HL-60 (cell line): ENCODE measurements around the gene CDH3.

Source experiments
- DNase-seq, 2 experiments: peaks; one replicate each; pipeline ENCODE4 v3.0.0-alpha.2; 2010 to 2020; ENCODE audit warnings: low read depth in 1 of 2, low spot score in 1 of 2
- H3K27ac ChIP-seq: fragments of 250-450 bp; sonication (Bioruptor Pico); replicated peaks from 2 replicates; pipeline ENCODE4 v1.5.1; 2020; ENCODE audit warnings: mild to moderate bottlenecking, moderate library complexity
- H3K27me3 ChIP-seq: fragments of 250-450 bp; sonication (Bioruptor Pico); 2 replicates; pipeline ENCODE4 v1.5.1; 2021; ENCODE audit warnings: mild to moderate bottlenecking, moderate library complexity; ENCODE audit not compliant: insufficient read depth, poor library complexity, severe bottlenecking
- H3K4me3 ChIP-seq: replicated peaks from 2 replicates; pipeline ENCODE4 v1.5.1; 2011; ENCODE audit warnings: mild to moderate bottlenecking, control low read depth, low read length; ENCODE audit not compliant: insufficient read depth
- GABPA ChIP-seq: IDR thresholded peaks from 2 replicates; pipeline ENCODE4 v1.6.1; 2012; ENCODE audit warnings: low read depth
- POLR2AphosphoS5 ChIP-seq: IDR thresholded peaks from 2 replicates; pipeline ENCODE4 v1.6.1; 2012; ENCODE audit warnings: low read depth
- SPI1 ChIP-seq: IDR thresholded peaks from 2 replicates; pipeline ENCODE4 v1.6.1; 2012; ENCODE audit warnings: low read depth, mild to moderate bottlenecking, borderline replicate concordance
- TF ChIP-seq, protein P1 (sequence below): IDR thresholded peaks from one replicate; pipeline ENCODE4 v1.5.1; 2011; ENCODE audit warnings: low read length, control low read depth, inconsistent platforms; ENCODE audit not compliant: insufficient read depth
- TF ChIP-seq, protein P2 (sequence below): IDR thresholded peaks from 2 replicates; pipeline ENCODE4 v1.6.1; 2012; ENCODE audit warnings: low read depth; ENCODE audit not compliant: insufficient replicate concordance

Gene CDH3

DNA sequence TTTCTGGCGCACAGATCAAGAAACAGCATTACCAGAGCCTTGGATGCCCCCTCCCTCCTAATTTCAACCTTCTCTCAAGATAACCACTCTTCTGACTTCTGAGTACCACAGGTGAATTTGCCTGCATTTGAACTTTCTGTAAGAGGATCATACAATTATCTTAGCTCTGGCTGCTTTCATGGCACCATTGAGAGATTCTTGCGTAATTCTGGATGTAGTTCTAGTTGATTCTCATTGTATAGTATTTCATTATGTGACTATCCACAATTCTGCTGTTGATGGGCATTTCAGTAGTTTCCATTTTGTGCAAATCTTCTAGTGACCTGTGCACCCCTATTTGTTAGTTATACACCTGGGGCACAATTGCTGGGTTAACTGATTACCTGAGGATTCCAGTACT, 7.5 kb downstream of the CDH3 start:
- Histone ChIP-seq H3K27ac (no peak overlapping the region), H3K4me3 (no peak overlapping the region), H3K27me3 (peaks cover 5% of the 10 kb centered on the region)
- no peak for DNase-seq
- TF ChIP-seq, protein P1, sequence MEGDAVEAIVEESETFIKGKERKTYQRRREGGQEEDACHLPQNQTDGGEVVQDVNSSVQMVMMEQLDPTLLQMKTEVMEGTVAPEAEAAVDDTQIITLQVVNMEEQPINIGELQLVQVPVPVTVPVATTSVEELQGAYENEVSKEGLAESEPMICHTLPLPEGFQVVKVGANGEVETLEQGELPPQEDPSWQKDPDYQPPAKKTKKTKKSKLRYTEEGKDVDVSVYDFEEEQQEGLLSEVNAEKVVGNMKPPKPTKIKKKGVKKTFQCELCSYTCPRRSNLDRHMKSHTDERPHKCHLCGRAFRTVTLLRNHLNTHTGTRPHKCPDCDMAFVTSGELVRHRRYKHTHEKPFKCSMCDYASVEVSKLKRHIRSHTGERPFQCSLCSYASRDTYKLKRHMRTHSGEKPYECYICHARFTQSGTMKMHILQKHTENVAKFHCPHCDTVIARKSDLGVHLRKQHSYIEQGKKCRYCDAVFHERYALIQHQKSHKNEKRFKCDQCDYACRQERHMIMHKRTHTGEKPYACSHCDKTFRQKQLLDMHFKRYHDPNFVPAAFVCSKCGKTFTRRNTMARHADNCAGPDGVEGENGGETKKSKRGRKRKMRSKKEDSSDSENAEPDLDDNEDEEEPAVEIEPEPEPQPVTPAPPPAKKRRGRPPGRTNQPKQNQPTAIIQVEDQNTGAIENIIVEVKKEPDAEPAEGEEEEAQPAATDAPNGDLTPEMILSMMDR = no peak
- TF ChIP-seq SPI1 (no peak), POLR2AphosphoS5 (no peak), GABPA (no peak)
- TF ChIP-seq, protein P2, sequence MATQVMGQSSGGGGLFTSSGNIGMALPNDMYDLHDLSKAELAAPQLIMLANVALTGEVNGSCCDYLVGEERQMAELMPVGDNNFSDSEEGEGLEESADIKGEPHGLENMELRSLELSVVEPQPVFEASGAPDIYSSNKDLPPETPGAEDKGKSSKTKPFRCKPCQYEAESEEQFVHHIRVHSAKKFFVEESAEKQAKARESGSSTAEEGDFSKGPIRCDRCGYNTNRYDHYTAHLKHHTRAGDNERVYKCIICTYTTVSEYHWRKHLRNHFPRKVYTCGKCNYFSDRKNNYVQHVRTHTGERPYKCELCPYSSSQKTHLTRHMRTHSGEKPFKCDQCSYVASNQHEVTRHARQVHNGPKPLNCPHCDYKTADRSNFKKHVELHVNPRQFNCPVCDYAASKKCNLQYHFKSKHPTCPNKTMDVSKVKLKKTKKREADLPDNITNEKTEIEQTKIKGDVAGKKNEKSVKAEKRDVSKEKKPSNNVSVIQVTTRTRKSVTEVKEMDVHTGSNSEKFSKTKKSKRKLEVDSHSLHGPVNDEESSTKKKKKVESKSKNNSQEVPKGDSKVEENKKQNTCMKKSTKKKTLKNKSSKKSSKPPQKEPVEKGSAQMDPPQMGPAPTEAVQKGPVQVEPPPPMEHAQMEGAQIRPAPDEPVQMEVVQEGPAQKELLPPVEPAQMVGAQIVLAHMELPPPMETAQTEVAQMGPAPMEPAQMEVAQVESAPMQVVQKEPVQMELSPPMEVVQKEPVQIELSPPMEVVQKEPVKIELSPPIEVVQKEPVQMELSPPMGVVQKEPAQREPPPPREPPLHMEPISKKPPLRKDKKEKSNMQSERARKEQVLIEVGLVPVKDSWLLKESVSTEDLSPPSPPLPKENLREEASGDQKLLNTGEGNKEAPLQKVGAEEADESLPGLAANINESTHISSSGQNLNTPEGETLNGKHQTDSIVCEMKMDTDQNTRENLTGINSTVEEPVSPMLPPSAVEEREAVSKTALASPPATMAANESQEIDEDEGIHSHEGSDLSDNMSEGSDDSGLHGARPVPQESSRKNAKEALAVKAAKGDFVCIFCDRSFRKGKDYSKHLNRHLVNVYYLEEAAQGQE = no peak

DNA sequence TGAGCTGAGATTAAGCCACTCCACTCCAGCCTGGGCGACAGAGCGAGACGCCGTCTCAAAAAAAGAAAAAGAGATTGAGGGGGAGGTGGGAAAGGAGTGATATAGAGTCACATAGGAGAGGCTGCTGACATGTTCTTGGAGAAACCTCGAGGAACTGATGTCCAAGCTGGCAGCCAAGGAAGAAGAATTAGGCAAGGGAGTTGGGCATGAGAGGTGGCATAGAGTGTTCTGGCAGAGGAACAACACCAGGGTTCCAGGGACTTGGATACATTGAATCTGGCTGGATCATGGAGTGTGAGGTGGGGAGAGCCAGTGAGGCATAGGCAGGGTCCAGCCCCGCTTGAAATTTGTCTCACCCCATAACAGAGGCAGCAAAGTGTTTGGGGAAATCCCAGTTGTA, 10.7 kb downstream of the CDH3 start:
- DNase-seq = no peak
- Histone ChIP-seq H3K4me3 (no peak overlapping the region), H3K27ac (no peak overlapping the region), H3K27me3 (no peaks in the 10 kb centered on the region)
- TF ChIP-seq, protein P2 = no peak
- TF ChIP-seq, protein P1 = no peak
- TF ChIP-seq GABPA (no peak), POLR2AphosphoS5 (no peak), SPI1 (no peak)

DNA sequence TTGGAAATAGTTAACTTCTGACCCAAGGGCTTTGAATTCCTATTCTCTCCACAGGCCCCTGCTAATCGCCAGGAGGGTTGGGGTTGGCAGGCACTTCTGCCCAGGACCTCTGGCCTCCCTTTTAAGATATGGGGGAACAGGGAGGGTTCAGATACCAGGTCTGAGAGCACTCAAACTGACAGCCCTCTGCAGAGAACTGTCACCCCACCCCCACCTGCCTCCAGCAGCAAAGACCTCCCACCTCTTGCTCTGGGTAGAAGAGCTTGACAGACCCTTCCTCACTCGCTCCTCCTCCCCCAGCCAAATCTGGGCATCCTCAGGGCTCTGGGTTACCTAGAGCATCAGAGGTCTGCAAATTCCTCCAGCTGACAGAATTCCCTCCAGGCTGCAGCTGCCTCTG, 11.6 kb downstream of the CDH3 start:
- DNase-seq = no peak
- no peak for TF ChIP-seq POLR2AphosphoS5
- TF ChIP-seq, protein P1 = no peak
- H3K27me3 ChIP-seq = no peaks in the 10 kb centered on the region
- H3K4me3 ChIP-seq = no peak overlapping the region
- no peak overlapping the region for H3K27ac ChIP-seq

DNA sequence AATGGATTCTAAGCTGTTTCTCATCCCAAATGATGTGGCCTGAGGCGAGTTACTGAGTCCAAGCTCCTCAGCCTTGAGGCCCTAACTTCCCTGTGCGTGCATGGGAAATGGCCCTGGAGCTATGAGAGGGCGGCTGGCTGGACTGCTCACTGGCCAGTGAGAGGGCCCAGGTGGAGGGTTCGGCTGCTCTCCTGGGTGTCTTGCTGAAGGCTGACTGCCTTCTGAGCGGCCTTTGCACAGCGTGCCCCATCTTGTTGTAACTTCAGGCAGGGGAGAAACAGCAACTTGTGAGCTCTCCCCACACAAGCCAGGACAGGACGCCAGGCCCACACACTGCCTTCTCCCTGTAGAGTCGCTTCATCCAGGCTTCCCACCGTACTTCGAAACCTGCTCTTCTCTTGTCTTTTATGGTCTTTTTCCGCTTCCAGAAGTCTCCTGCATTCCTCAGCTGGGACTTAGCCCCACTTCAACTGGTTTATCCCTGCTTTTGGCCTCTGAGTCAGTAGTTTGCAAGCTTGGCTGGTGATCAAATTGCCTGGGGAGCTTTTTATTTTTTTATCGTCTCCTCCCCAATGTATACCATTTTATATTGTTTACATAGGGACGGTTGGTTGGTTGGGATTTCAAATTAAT, 13.3 kb downstream of the CDH3 start:
- H3K27ac ChIP-seq = no peak overlapping the region
- DNase-seq = no peak
- H3K4me3 ChIP-seq = no peak overlapping the region
- no peak for TF ChIP-seq POLR2AphosphoS5
- TF ChIP-seq, protein P2 = no peak
- no peak for TF ChIP-seq GABPA
- TF ChIP-seq, protein P1 = no peak
- TF ChIP-seq SPI1 = no peak
- no peaks in the 10 kb centered on the region for H3K27me3 ChIP-seq
